MM.1S (cell line): ENCODE results near the gene RNU2-63P.

Experiments
- CTCF ChIP-seq: fragments of 300-600 bp; sonication (generic); IDR thresholded peaks from 2 replicates; pipeline ENCODE4 v1.5.1; 2016; ENCODE audit warnings: antibody characterized with exemption, low read length, mixed read lengths
- EZH2 ChIP-seq: fragments of 300-600 bp; sonication (generic); optimal IDR thresholded peaks from 2 replicates; pipeline ENCODE3; 2017; ENCODE audit warnings: low read depth, mild to moderate bottlenecking, antibody characterized with exemption, low read length, mixed read lengths

- TF ChIP-seq EZH2: no peak
- no peak for TF ChIP-seq CTCF
Observed at GRCh38 chr2:88028931-88029330, 12.6 kb upstream of the RNU2-63P start.
